ENCODE data around the gene CUBN.
A peak's percentile ranks its signal among the peaks of the same experiment; 100 is the strongest.

CUBN gene

GRCh38 chr10:17053061-17053460 is 76.5 kb downstream of the CUBN start:
- no peak for DNase-seq (ENCODE audit: low read depth, low spot score)
- H3K27ac ChIP-seq: no peak overlapping the region

GRCh38 chr10:17051851-17052250 is 77.8 kb downstream of the CUBN start:
- no peak overlapping the region for H3K27ac ChIP-seq
- DNase-seq (ENCODE audit: low read depth, low spot score): no peak

GRCh38 chr10:17049195-17049594 is 80.4 kb downstream of the CUBN start:
- H3K27ac ChIP-seq: no peak overlapping the region
- no peak for DNase-seq (ENCODE audit: low read depth, low spot score)

GRCh38 chr10:17047908-17048307 is 81.7 kb downstream of the CUBN start:
- no peak overlapping the region for H3K27ac ChIP-seq
- DNase-seq (ENCODE audit: low read depth, low spot score): no peak

- DNase-seq (ENCODE audit: low read depth, low spot score): no peak
- no peak overlapping the region for H3K27ac ChIP-seq
Measured at GRCh38 chr10:17046989-17047388, 82.6 kb downstream of the CUBN start.

GRCh38 chr10:17043586-17043985 is 86.0 kb downstream of the CUBN start:
- no peak overlapping the region for H3K27ac ChIP-seq
- no peak for DNase-seq (ENCODE audit: low read depth, low spot score)

- DNase-seq (ENCODE audit: low read depth, low spot score): no peak
- no peak overlapping the region for H3K27ac ChIP-seq
Measured at GRCh38 chr10:17041626-17042520, 87.7 kb downstream of the CUBN start.

- DNase-seq (ENCODE audit: low read depth, low spot score): no peak
- H3K27ac ChIP-seq: no peak overlapping the region
Measured at GRCh38 chr10:17038627-17039026, 91.0 kb downstream of the CUBN start.

- no peak for DNase-seq (ENCODE audit: low read depth, low spot score)
- no peak overlapping the region for H3K27ac ChIP-seq
Measured at GRCh38 chr10:17037910-17038309, 91.7 kb downstream of the CUBN start.

GRCh38 chr10:17035446-17035845 is 94.2 kb downstream of the CUBN start:
- no peak overlapping the region for H3K27ac ChIP-seq
- no peak for DNase-seq (ENCODE audit: low read depth, low spot score)

- no peak for DNase-seq (ENCODE audit: low read depth, low spot score)
- H3K27ac ChIP-seq: no peak overlapping the region
Measured at GRCh38 chr10:17033529-17034260, 95.9 kb downstream of the CUBN start.

- DNase-seq (ENCODE audit: low read depth, low spot score): no peak
- H3K27ac ChIP-seq: no peak overlapping the region
Measured at GRCh38 chr10:17031637-17032635, 97.7 kb downstream of the CUBN start.

- no peak overlapping the region for H3K27ac ChIP-seq
- no peak for DNase-seq (ENCODE audit: low read depth, low spot score)
Measured at GRCh38 chr10:17029581-17030271, 99.9 kb downstream of the CUBN start.

GRCh38 chr10:17029239-17029580 is 100.4 kb downstream of the CUBN start:
- H3K27ac ChIP-seq: no peak overlapping the region
- DNase-seq (ENCODE audit: low read depth, low spot score): no peak

- no peak overlapping the region for H3K27ac ChIP-seq
- no peak for DNase-seq (ENCODE audit: low read depth, low spot score)
Measured at GRCh38 chr10:17028798-17029197, 100.8 kb downstream of the CUBN start.

- DNase-seq (ENCODE audit: low read depth, low spot score): no peak
- peak overlapping the region; percentile 60 for H3K27ac ChIP-seq
Measured at GRCh38 chr10:17026686-17027485, 102.7 kb downstream of the CUBN start.

- DNase-seq (ENCODE audit: low read depth, low spot score): peak; percentile 64
- H3K27ac ChIP-seq: peak overlapping the region; percentile 60
Measured at GRCh38 chr10:17025444-17026295, 103.9 kb downstream of the CUBN start.

- no peak for DNase-seq (ENCODE audit: low read depth, low spot score)
- peak overlapping the region; percentile 50 for H3K27ac ChIP-seq
Measured at GRCh38 chr10:17024461-17024860, 105.2 kb downstream of the CUBN start.

Data from epithelial cell of prostate (primary cell).